GM12878 (cell line): Measurements from ENCODE around the gene RAPGEF3. TPM values are rescaled to one million over a fixed set of nuclear protein-coding genes. Genes with fewer than 3 reads are reported as not detected.
A peak's percentile ranks its signal among the peaks of the same experiment; 100 is the strongest.

Source experiments
- ATAC-seq: fragments of 200-7000 bp; cut with Tn5 transposase; 3 replicates; pipeline ENCODE4 v1.9.1; 2020; ENCODE audit warnings: mild to moderate bottlenecking, moderate library complexity
- BruUV-seq: library from RNA; stranded (reverse); fragments of 400-500 nt; replicated peaks from 2 replicates; lab custom pipeline; 2021; lab: Mats Ljungman, UMichigan
- CTCF ChIA-PET: fragments of 300-600 bp; sonication (Branson Sonifier 250); formaldehyde crosslinking; extraction: SDS; loops from one replicate; lab custom pipeline; 2021; ENCODE audit warnings: inconsistent platforms; lab: Yijun Ruan, JAX
- POLR2A ChIA-PET: fragments of 350-600 bp; formaldehyde crosslinking; extraction: SDS; loops from one replicate; lab custom pipeline; 2021; ENCODE audit warnings: inconsistent platforms; lab: Charles Lee
- RAD21 ChIA-PET: fragments of 300-600 bp; sonication (Branson Sonifier 250); formaldehyde crosslinking; loops from one replicate; lab custom pipeline; 2023; ENCODE audit warnings: antibody characterized with exemption; ENCODE audit not compliant: unreplicated experiment; lab: Charles Lee
- SMC1A ChIA-PET: fragments of 300-600 bp; sonication (Branson Sonifier 250); formaldehyde crosslinking; loops from one replicate; lab custom pipeline; 2023; ENCODE audit not compliant: unreplicated experiment, uncharacterized antibody; lab: Charles Lee
- DNase-seq: peaks from one replicate; pipeline ENCODE4 v3.0.0-alpha.2; 2011; ENCODE audit warnings: low read depth, low spot score
- FAIRE-seq: peaks from 3 replicates; lab custom pipeline; 2011; peaks lifted over from hg19 to GRCh38; lab: Jason Lieb, UNC
- H2AFZ ChIP-seq: 2 replicates; pipeline ENCODE4 v1.6.0; 2011; ENCODE audit warnings: low read depth, low read length, control low read depth; ENCODE audit not compliant: control insufficient read depth
- H3K27ac ChIP-seq: 2 replicates; pipeline ENCODE4 v1.5.1; 2011; ENCODE audit warnings: control low read depth; ENCODE audit not compliant: control insufficient read depth, insufficient read depth
- H3K27me3 ChIP-seq, 2 experiments: replicated peaks in 1 of 2; 2 replicates each; pipeline versions ENCODE4 v1.6.0 to v1.6.1; 2011; ENCODE audit warnings: low read length in 1 of 2; ENCODE audit not compliant: control insufficient read depth in 2 of 2, insufficient read depth in 2 of 2
- H3K36me3 ChIP-seq, 2 experiments: 2 replicates each; pipeline ENCODE4 v1.5.1; 2011; ENCODE audit warnings: low read length in 1 of 2; ENCODE audit not compliant: control insufficient read depth in 2 of 2, insufficient read depth in 2 of 2
- H3K4me1 ChIP-seq: 2 replicates; pipeline ENCODE4 v1.6.1; 2011; ENCODE audit warnings: mild to moderate bottlenecking, low read length, moderate library complexity, mixed read lengths; ENCODE audit not compliant: control insufficient read depth, insufficient read depth
- H3K4me2 ChIP-seq: 2 replicates; pipeline ENCODE4 v1.6.0; 2011; ENCODE audit warnings: control low read depth; ENCODE audit not compliant: control insufficient read depth, insufficient read depth
- H3K4me3 ChIP-seq: fragments of 200-600 bp; sonication (generic); 2 replicates; pipeline ENCODE4 v1.5.1; 2016
- H3K79me2 ChIP-seq: 2 replicates; pipeline ENCODE4 v1.6.0; 2011; ENCODE audit warnings: low read length; ENCODE audit not compliant: control insufficient read depth, insufficient read depth
- H3K9ac ChIP-seq: 2 replicates; pipeline ENCODE4 v1.8.0; 2011; ENCODE audit warnings: low read length, control low read depth, mixed read lengths; ENCODE audit not compliant: control insufficient read depth, insufficient read depth
- H3K9me3 ChIP-seq: replicated peaks from 3 replicates; pipeline ENCODE4 v1.5.1; 2011; ENCODE audit warnings: mild to moderate bottlenecking, low read length; ENCODE audit not compliant: control insufficient read depth, insufficient read depth
- H4K20me1 ChIP-seq: 2 replicates; pipeline ENCODE4 v1.6.0; 2011; ENCODE audit not compliant: control insufficient read depth, insufficient read depth
- ATF7 ChIP-seq: fragments of 450-650 bp; IDR thresholded peaks from 2 replicates; pipeline ENCODE4 v1.6.1; 2016; ENCODE audit warnings: low read depth, mild to moderate bottlenecking
- CHD4 ChIP-seq: fragments of 200-600 bp; sonication (generic); IDR thresholded peaks from 2 replicates; pipeline ENCODE4 v1.6.1; 2016; ENCODE audit warnings: mild to moderate bottlenecking
- EGR1 ChIP-seq, 2 experiments: IDR thresholded peaks; 1 replicate in 1 of 2; 2 replicates in 1 of 2; pipeline ENCODE4 v1.6.1; 2011 to 2012; ENCODE audit warnings: low read depth in 2 of 2, low read length in 2 of 2, borderline replicate concordance in 1 of 2, mild to moderate bottlenecking in 1 of 2, moderate library complexity in 1 of 2
- NFYB ChIP-seq: IDR thresholded peaks from 2 replicates; pipeline ENCODE4 v1.6.1; 2011; ENCODE audit warnings: low read depth, mild to moderate bottlenecking, low read length, improper control_type of control experiment, moderate library complexity; ENCODE audit not compliant: insufficient read depth
- WGBS: methylation state at CpG from one replicate; pipeline ENCODE4 v1.1.6; 2016; ENCODE audit warnings: low lambda C conversion rate; ENCODE audit not compliant: insufficient replicate concordance, insufficient coverage; ENCODE audit errors: missing lambda C conversion rate; 5-methylcytosine and 5-hydroxymethylcytosine counted together
- in situ Hi-C: fragments of 300-500 bp; cut with MboI; formaldehyde crosslinking; loops from 9 replicates; pipeline ENCODE4 v1.14.3; 2018; ENCODE audit warnings: mixed read lengths
- intact Hi-C: fragments of 100-400 bp; cut with micrococcal nuclease; formaldehyde crosslinking; loops from one replicate; pipeline ENCODE4 v1.14.2; 2022; ENCODE audit not compliant: unreplicated experiment
- polyA plus RNA-seq, 11 experiments: library from polyadenylated mRNA; depleted of rRNA in 4 of 11; unstranded in 6 of 11; stranded (reverse) in 5 of 11; fragments of >200 nt; fragmentation: Nextera tagmentation in 4 of 11; fragmentation: Illumina TruSeq in 1 of 11; extraction: Ambion mirVana in 4 of 11; extraction: Trizol in 1 of 11; gene quantifications; 1 replicate in 1 of 11; 2 replicates in 10 of 11; pipeline versions ENCODE4 v1.2.1 to v1.2.3, GENCODE V29; 2011 to 2016; ENCODE audit warnings: inconsistent platforms in 2 of 11, missing spikeins in 2 of 11, low read depth in 1 of 11
- total RNA-seq, 4 experiments: library from RNA; depleted of rRNA in 3 of 4; stranded (reverse); fragments of >200 nt in 3 of 4; fragmentation: Illumina TruSeq in 1 of 4; extraction: Trizol in 1 of 4; gene quantifications; 2 replicates each; pipeline versions ENCODE4 v1.2.1 to v1.2.3, GENCODE V29; 2013 to 2021

The RAPGEF3 gene
- total and polyA plus RNA-seq, 10 of the 15 experiments (the other 5 are each of a cell fraction or from before 2014, with no cell fraction given) = 0.02 to 0.92 (median 0.31) TPM; not detected in 2

DNA sequence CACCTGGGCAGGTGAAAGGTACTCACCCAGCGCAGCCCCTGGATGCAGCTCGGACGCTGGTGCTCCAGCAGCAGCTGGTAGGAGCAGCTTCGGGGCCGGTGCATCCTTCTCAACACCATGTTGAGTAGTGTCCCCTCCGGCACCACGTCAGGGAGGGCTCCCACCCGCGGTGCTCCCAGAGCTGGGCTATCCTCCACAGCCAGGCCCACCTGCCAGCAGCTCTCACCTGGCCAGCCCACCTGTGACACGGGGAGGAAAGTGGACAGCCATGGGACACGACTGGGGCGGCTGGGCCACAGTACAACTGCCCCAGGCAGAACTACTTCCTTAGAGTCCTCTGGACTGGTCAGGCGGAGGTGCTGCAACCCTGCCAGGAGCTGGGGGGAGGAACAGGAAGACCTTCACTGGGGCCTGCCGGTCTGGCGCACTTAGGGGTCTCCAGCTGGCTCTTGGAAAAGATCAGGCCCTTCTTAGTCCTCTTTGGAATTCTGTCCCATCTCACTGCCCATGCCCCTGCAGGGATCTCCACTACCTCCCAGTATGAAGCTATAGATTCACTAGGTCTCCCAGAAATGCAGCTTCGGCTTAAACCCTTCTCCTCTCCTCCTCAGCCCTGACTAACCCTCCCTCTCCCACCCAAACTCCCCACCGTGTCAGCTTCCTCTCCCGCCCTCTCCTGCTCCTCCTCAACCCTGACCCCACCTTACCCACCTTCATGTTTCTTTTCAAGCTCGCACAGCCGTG lies 668 bp downstream of the RAPGEF3 start (continued):
- no peak for TF ChIP-seq ATF7
- TF ChIP-seq, all 136 proteins: peak for 0

DNA sequence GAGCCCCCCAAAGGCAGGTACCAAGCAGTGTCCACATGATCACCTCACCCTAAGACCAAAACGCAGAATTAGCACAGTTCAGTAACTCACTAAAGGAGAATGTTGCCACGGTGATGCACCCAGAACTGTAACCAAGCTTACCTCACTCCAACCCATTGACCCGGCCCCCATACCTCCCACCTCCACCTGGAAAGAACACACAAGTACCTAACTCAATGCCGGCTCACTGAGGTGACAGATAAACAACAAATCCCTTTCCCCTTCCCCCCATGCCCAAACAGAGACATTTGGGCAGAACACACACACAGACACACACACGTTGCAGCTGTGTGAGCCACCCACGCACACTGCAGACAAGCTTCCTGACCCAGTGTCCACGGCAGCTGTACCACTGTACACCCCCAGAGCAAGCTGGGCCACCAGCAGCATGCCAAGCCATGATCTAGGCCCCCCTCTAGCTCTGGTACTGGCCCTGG lies 1.3 kb downstream of the RAPGEF3 start:
- ChIA-PET RAD21 (interaction anchor here (0.7 to 12.6 kb wide), 7 partner anchors 11 to 128 kb away, joined by 3 to 237 read pairs (median 5); partner anchors contain the start of genes RPAP3 and SLC48A1), CTCF (interaction anchor here (1.0 to 14.5 kb wide), 10 partner anchors 12 to 440 kb away, joined by 3 to 507 read pairs (median 20); partner anchors contain the start of genes RPAP3 and SLC48A1), SMC1A (interaction anchor here (0.6 to 12.2 kb wide), 8 partner anchors 11 to 345 kb away, joined by 3 to 277 read pairs (median 6); no protein-coding TSS in a partner anchor), POLR2A (interaction anchor here (1.2 to 1.8 kb wide), 4 partner anchors 14 to 56 kb away, joined by 3 to 7 read pairs (median 5); no protein-coding TSS in a partner anchor)
- Histone ChIP-seq H3K27me3 (no peaks in the 10 kb centered on the region), H3K9ac (no peak overlapping the region), H3K36me3 (no peaks in the 10 kb centered on the region), H3K4me1 (peaks cover 46% of the 10 kb centered on the region), H3K9me3 (no peaks in the 10 kb centered on the region), H3K27ac (no peak overlapping the region), H3K79me2 (no peaks in the 10 kb centered on the region), H2AFZ (no peak overlapping the region), H3K4me2 (peak overlapping the region; percentile 9; the same call in 1 of the 2 replicates), H3K4me3 (no peak overlapping the region), H4K20me1 (no peaks in the 10 kb centered on the region)
- FAIRE-seq (no peak), ATAC-seq (no peak), DNase-seq (no peak)
- in situ Hi-C loops = no loop called here
- no TSS peak for BruUV-seq
- WGBS = 55% methylated on average over 7 of the region's 7 CpGs
- intact Hi-C loops = no loop called here
- TF ChIP-seq CHD4 = no peak
- TF ChIP-seq NFYB = no peak
- peak; percentile 11 to 81 for TF ChIP-seq EGR1 (IDR thresholded peaks at IDR 0.05; ENCODE audit: borderline replicate concordance in 1 of 2, low read depth in 2 of 2, low read length in 2 of 2)
